K562 (cell line): ENCODE measurements around the gene TTC33. TPM values are rescaled to one million over a fixed set of nuclear protein-coding genes. Genes with fewer than 3 reads are reported as not detected.

ENCODE experiments used
- CCNT2 ChIP-seq: IDR thresholded peaks from 2 replicates; pipeline ENCODE4 v1.6.1; 2011; ENCODE audit warnings: borderline replicate concordance, low read depth, mild to moderate bottlenecking, moderate library complexity, mixed read lengths, low read length; ENCODE audit not compliant: insufficient read length; ENCODE audit errors: extremely low read depth
- CHD1 ChIP-seq: fragments of 200-600 bp; sonication (generic); IDR thresholded peaks from one replicate; pipeline ENCODE4 v1.6.1; 2012; ENCODE audit warnings: mild to moderate bottlenecking, moderate library complexity, low read length, inconsistent platforms
- HNRNPK ChIP-seq: fragments of 200-400 bp; formaldehyde crosslinking; IDR thresholded peaks from one replicate; pipeline ENCODE4 v1.6.1; 2018; ENCODE audit warnings: mild to moderate bottlenecking, low read depth, low read length; ENCODE audit not compliant: poor library complexity, severe bottlenecking
- KHSRP ChIP-seq: fragments of 450-650 bp; IDR thresholded peaks from 2 replicates; pipeline ENCODE4 v1.6.1; 2017
- NFE2L1 ChIP-seq: fragments of 450-650 bp; IDR thresholded peaks from 2 replicates; pipeline ENCODE4 v1.6.1; 2016; ENCODE audit warnings: missing genetic modification characterization, low read depth, mild to moderate bottlenecking, missing compliant biosample characterization, moderate library complexity, borderline replicate concordance
- NR2C2 ChIP-seq, 2 experiments: fragments of 200-800 bp in 1 of 2; sonication (Bioruptor generic) in 1 of 2; sonication (generic) in 1 of 2; formaldehyde crosslinking in 1 of 2; IDR thresholded peaks; 2 replicates each; pipeline versions ENCODE4 v1.6.1 to v1.8.0; 2016 to 2022; ENCODE audit warnings: mild to moderate bottlenecking in 1 of 2, missing compliant biosample characterization in 1 of 2, missing genetic modification characterization in 1 of 2, missing genetic modification reagents in 1 of 2
- TBL1XR1 ChIP-seq, 2 experiments: IDR thresholded peaks; 2 replicates each; pipeline ENCODE4 v1.6.1; 2012; ENCODE audit warnings: improper control_type of control experiment in 2 of 2, low read length in 2 of 2, mild to moderate bottlenecking in 1 of 2
- YY1 ChIP-seq, 3 experiments: IDR thresholded peaks; 2 replicates each; pipeline ENCODE4 v1.6.1; 2011; ENCODE audit warnings: low read length in 2 of 3, mild to moderate bottlenecking in 2 of 3, moderate library complexity in 2 of 3, borderline replicate concordance in 1 of 3, control low read depth in 1 of 3, low read depth in 1 of 3; ENCODE audit not compliant: insufficient read depth in 3 of 3, insufficient replicate concordance in 2 of 3, control insufficient read depth in 1 of 3, insufficient read length in 1 of 3; ENCODE audit errors: extremely low read depth in 1 of 3
- ZSCAN32 ChIP-seq: fragments of 450-650 bp; formaldehyde crosslinking; IDR thresholded peaks from 2 replicates; pipeline ENCODE4 v1.4.0; 2020; ENCODE audit warnings: mild to moderate bottlenecking, moderate library complexity
- polyA plus RNA-seq, 8 experiments: library from polyadenylated mRNA; depleted of rRNA in 4 of 8; stranded (reverse) in 5 of 8; unstranded in 3 of 8; fragments of >200 nt; fragmentation: Nextera tagmentation in 2 of 8; fragmentation: Illumina TruSeq in 1 of 8; extraction: Ambion mirVana in 2 of 8; extraction: Trizol in 1 of 8; gene quantifications; 2 replicates each; pipeline versions ENCODE4 v1.2.1 to v1.2.3, GENCODE V29; 2011 to 2014; ENCODE audit warnings: inconsistent platforms in 1 of 8, missing spikeins in 1 of 8
- total RNA-seq, 7 experiments: library from RNA; depleted of rRNA in 6 of 7; stranded (reverse); fragments of >200 nt in 6 of 7; fragmentation: Illumina TruSeq in 2 of 7; extraction: Trizol in 2 of 7; gene quantifications; 2 replicates each; pipeline versions ENCODE4 v1.2.1 to v1.2.3, GENCODE V29; 2011 to 2021; ENCODE audit warnings: low replicate concordance in 1 of 7
- TF ChIP-seq, protein P1 (sequence below), 2 experiments: fragments of 200-800 bp in 1 of 2; sonication (Bioruptor generic) in 1 of 2; sonication (generic) in 1 of 2; formaldehyde crosslinking in 1 of 2; IDR thresholded peaks in 1 of 2; conservative IDR thresholded peaks in 1 of 2; 2 replicates each; pipeline versions ENCODE4 v1.5.0 to v1.6.1; 2016 to 2020; ENCODE audit warnings: missing compliant biosample characterization in 1 of 2, missing genetic modification characterization in 1 of 2, missing genetic modification reagents in 1 of 2
- TF ChIP-seq, protein P2 (sequence below), 2 experiments: IDR thresholded peaks; 2 replicates each; pipeline ENCODE4 v1.6.1; 2012; ENCODE audit warnings: improper control_type of control experiment in 2 of 2, low read depth in 2 of 2, low read length in 2 of 2, borderline replicate concordance in 1 of 2
- TF ChIP-seq, protein P3 (sequence below): sonication (generic); formaldehyde crosslinking; IDR thresholded peaks from 2 replicates; pipeline ENCODE4 v1.8.0; 2023; ENCODE audit warnings: mild to moderate bottlenecking, missing genetic modification reagents
- TF ChIP-seq, protein P4 (sequence below): sonication (generic); formaldehyde crosslinking; IDR thresholded peaks from 2 replicates; pipeline ENCODE4 v1.4.0; 2020; ENCODE audit warnings: mild to moderate bottlenecking, missing genetic modification reagents

TTC33 gene
- total and polyA plus RNA-seq, 9 of the 15 experiments (the other 6 are each of a cell fraction or from before 2014, with no cell fraction given) = 11.5 to 24.9 (median 21.1) TPM

DNA sequence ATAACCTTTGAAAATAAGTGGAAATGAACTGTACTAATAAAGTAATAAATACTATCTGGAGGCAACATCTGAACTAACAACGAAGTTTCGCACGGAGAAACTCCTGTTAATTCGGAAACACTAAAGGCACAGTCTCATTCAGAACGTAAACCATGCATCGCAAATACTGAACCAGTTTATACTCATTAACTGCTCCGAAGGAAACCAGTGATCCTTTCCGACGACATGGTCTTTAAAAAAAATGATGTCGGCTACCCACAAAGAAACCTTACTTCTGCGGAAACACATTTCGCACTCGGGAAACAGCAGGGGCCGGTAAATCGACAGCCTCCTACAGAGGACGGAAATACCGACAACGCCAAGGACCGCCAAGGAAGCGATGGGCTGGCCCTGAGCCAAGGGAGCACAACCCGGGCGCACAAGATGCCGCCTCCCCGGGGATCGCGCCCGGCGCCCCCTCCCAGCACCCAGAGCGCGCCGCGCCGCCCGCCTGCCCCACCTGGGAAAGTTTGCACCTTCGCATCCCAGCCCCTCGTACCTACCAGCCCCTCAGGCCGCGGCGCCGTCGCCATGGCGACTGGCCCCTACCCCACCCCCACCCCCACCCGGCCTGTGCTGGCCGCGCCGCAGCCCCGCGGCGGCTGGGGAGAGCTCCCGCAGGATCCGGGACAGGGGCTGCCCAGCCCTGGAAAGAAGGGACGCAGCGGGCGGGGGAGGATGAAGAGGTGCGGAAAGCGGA lies 41.7 kb upstream of the TTC33 start (continued):
- TF ChIP-seq, protein P1, sequence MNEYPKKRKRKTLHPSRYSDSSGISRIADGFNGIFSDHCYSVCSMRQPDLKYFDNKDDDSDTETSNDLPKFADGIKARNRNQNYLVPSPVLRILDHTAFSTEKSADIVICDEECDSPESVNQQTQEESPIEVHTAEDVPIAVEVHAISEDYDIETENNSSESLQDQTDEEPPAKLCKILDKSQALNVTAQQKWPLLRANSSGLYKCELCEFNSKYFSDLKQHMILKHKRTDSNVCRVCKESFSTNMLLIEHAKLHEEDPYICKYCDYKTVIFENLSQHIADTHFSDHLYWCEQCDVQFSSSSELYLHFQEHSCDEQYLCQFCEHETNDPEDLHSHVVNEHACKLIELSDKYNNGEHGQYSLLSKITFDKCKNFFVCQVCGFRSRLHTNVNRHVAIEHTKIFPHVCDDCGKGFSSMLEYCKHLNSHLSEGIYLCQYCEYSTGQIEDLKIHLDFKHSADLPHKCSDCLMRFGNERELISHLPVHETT (CRISPR knock-in tag; conservative IDR thresholded peaks at IDR 0.05 in 1 of 2, IDR thresholded peaks at IDR 0.05 in 1 of 2) = peak in 1 of 2 experiments; percentile 47; a peak in 1 of 4 replicates
- TF ChIP-seq KHSRP = no peak
- no peak for TF ChIP-seq ZSCAN32 (CRISPR knock-in tag)
- TF ChIP-seq NFE2L1 (tag) = no peak
- TF ChIP-seq YY1 (IDR thresholded peaks at IDR 0.05; ENCODE audit: borderline replicate concordance in 1 of 3, control insufficient read depth in 1 of 3, extremely low read depth in 1 of 3, insufficient read depth in 3 of 3, insufficient read length in 1 of 3, insufficient replicate concordance in 2 of 3, low read depth in 1 of 3, low read length in 2 of 3) = peak in 2 of 3 experiments; percentile 48 to 57
- TF ChIP-seq, protein P2, sequence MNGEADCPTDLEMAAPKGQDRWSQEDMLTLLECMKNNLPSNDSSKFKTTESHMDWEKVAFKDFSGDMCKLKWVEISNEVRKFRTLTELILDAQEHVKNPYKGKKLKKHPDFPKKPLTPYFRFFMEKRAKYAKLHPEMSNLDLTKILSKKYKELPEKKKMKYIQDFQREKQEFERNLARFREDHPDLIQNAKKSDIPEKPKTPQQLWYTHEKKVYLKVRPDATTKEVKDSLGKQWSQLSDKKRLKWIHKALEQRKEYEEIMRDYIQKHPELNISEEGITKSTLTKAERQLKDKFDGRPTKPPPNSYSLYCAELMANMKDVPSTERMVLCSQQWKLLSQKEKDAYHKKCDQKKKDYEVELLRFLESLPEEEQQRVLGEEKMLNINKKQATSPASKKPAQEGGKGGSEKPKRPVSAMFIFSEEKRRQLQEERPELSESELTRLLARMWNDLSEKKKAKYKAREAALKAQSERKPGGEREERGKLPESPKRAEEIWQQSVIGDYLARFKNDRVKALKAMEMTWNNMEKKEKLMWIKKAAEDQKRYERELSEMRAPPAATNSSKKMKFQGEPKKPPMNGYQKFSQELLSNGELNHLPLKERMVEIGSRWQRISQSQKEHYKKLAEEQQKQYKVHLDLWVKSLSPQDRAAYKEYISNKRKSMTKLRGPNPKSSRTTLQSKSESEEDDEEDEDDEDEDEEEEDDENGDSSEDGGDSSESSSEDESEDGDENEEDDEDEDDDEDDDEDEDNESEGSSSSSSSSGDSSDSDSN (IDR thresholded peaks at IDR 0.05; ENCODE audit: borderline replicate concordance in 1 of 2, low read depth in 2 of 2, low read length in 2 of 2) = peak; percentile 30 to 62; a peak in 1 of 4 replicates
- TF ChIP-seq, protein P3, sequence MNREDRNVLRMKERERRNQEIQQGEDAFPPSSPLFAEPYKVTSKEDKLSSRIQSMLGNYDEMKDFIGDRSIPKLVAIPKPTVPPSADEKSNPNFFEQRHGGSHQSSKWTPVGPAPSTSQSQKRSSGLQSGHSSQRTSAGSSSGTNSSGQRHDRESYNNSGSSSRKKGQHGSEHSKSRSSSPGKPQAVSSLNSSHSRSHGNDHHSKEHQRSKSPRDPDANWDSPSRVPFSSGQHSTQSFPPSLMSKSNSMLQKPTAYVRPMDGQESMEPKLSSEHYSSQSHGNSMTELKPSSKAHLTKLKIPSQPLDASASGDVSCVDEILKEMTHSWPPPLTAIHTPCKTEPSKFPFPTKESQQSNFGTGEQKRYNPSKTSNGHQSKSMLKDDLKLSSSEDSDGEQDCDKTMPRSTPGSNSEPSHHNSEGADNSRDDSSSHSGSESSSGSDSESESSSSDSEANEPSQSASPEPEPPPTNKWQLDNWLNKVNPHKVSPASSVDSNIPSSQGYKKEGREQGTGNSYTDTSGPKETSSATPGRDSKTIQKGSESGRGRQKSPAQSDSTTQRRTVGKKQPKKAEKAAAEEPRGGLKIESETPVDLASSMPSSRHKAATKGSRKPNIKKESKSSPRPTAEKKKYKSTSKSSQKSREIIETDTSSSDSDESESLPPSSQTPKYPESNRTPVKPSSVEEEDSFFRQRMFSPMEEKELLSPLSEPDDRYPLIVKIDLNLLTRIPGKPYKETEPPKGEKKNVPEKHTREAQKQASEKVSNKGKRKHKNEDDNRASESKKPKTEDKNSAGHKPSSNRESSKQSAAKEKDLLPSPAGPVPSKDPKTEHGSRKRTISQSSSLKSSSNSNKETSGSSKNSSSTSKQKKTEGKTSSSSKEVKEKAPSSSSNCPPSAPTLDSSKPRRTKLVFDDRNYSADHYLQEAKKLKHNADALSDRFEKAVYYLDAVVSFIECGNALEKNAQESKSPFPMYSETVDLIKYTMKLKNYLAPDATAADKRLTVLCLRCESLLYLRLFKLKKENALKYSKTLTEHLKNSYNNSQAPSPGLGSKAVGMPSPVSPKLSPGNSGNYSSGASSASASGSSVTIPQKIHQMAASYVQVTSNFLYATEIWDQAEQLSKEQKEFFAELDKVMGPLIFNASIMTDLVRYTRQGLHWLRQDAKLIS (CRISPR knock-in tag) = 0 out of 2 replicates have a peak, but pooled peaks have one; percentile 1
- TF ChIP-seq, protein P4, sequence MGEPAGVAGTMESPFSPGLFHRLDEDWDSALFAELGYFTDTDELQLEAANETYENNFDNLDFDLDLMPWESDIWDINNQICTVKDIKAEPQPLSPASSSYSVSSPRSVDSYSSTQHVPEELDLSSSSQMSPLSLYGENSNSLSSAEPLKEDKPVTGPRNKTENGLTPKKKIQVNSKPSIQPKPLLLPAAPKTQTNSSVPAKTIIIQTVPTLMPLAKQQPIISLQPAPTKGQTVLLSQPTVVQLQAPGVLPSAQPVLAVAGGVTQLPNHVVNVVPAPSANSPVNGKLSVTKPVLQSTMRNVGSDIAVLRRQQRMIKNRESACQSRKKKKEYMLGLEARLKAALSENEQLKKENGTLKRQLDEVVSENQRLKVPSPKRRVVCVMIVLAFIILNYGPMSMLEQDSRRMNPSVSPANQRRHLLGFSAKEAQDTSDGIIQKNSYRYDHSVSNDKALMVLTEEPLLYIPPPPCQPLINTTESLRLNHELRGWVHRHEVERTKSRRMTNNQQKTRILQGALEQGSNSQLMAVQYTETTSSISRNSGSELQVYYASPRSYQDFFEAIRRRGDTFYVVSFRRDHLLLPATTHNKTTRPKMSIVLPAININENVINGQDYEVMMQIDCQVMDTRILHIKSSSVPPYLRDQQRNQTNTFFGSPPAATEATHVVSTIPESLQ (CRISPR knock-in tag) = 0 out of 2 replicates have a peak, but pooled peaks have one; percentile 28
- peak in 1 of 2 experiments; percentile 46; a peak in 1 of 4 replicates for TF ChIP-seq TBL1XR1 (IDR thresholded peaks at IDR 0.05; ENCODE audit: low read length in 2 of 2)
- TF ChIP-seq CCNT2 = peak; percentile 24
- TF ChIP-seq HNRNPK = peak; percentile 28
- TF ChIP-seq CHD1 = peak; percentile 93
- TF ChIP-seq NR2C2 (CRISPR knock-in tag; IDR thresholded peaks at IDR 0.05) = no peak
- 0 out of 2 replicates have a peak, but pooled peaks have one; percentile 45 for TF ChIP-seq NR2C2 (tag; IDR thresholded peaks at IDR 0.05)
